ENCODE data around the gene PIK3R6. TPM values are rescaled to one million over a fixed set of nuclear protein-coding genes. Genes with fewer than 3 reads are reported as not detected.

The PIK3R6 gene
- total RNA-seq, 4 donors from 2014 or later: 0.88 to 14.9 (median 2.8) TPM

- no peaks in the 10 kb centered on the region for H3K9me3 ChIP-seq
- no peak overlapping the region for H3K4me3 ChIP-seq
- H3K27me3 ChIP-seq: peaks cover 0 to 5% of the 10 kb centered on the region in 2 donors
- no peaks in the 10 kb centered on the region for H3K4me1 ChIP-seq
- no peaks in the 10 kb centered on the region for H3K36me3 ChIP-seq
- no peak for DNase-seq
- no peak for TF ChIP-seq CTCF (IDR thresholded peaks at IDR 0.05)
- H3K27ac ChIP-seq: no peak overlapping the region
Observed at GRCh38 chr17:8875436-8875835, 8.0 kb upstream of the PIK3R6 start.

DNA sequence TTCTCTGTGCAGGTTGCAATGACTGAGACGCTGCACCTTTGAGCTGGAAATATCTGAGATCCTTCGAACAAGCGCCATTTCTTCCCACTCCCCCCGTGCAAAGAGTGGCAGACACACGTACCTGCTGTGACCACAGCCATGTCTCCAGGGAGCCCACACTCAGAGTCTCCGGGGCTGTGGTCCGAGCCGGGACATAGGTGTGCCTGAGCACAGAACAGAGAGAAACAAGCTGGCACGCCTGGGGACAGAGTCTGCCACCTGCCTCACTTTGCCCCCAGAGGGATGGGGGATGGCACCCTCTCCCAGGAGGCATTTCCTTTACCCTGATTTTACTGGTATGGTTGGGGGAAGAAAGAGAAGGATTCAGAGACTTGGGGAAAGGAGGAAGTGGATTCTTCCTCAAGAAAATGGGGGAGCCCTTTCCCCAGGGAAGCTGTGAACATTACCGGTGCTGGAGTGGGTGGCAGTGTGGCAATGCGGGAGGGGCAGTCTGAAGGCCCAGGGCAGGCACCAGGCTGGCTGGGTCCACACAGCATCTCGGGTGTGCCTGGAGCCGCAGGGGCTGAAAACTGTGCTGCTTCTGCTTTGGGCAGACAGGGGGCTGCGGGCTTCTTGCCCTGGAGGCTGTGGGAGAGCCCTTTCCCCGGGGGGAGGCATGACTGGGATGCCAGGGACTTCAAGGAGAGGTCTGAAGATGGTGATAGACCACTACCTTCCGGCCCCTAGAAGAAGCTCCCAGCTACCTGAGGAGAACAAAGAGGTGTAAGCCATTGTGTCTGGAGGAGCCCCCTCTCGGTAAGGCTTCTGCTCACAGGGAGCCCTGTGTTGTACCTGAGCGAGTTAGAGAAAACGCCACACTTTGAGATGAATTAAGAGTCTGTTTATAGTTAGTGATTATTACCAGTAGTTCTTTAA, 6.6 kb upstream of the PIK3R6 start:
- TF ChIP-seq POLR2A (IDR thresholded peaks at IDR 0.05): no peak
- TF ChIP-seq CTCF (IDR thresholded peaks at IDR 0.05): no peak
- no peak for DNase-seq
- H3K9me3 ChIP-seq: no peaks in the 10 kb centered on the region
- no peak overlapping the region for H3K27ac ChIP-seq
- no peak overlapping the region for H3K4me3 ChIP-seq
- H3K4me1 ChIP-seq: no peaks in the 10 kb centered on the region
- no peaks in the 10 kb centered on the region for H3K36me3 ChIP-seq
- peaks cover 0 to 5% of the 10 kb centered on the region in 2 donors for H3K27me3 ChIP-seq

GRCh38 chr17:8872705-8873435, 5.4 kb upstream of the PIK3R6 start:
- Histone ChIP-seq H3K4me3 (no peak overlapping the region), H3K4me1 (no peaks in the 10 kb centered on the region), H3K36me3 (no peaks in the 10 kb centered on the region), H3K27ac (no peak overlapping the region), H3K27me3 (peaks cover 0 to 5% of the 10 kb centered on the region in 2 donors), H3K9me3 (no peaks in the 10 kb centered on the region)
- DNase-seq: no peak
- no peak for TF ChIP-seq CTCF (IDR thresholded peaks at IDR 0.05)
- no peak for TF ChIP-seq POLR2A (IDR thresholded peaks at IDR 0.05)

GRCh38 chr17:8872036-8872704, 4.7 kb upstream of the PIK3R6 start:
- Histone ChIP-seq H3K27ac (no peak overlapping the region), H3K4me3 (no peak overlapping the region), H3K4me1 (no peaks in the 10 kb centered on the region), H3K36me3 (no peaks in the 10 kb centered on the region), H3K9me3 (no peaks in the 10 kb centered on the region), H3K27me3 (peaks cover 0 to 5% of the 10 kb centered on the region in 2 donors)
- no peak for DNase-seq
- TF ChIP-seq POLR2A (IDR thresholded peaks at IDR 0.05): no peak
- no peak for TF ChIP-seq CTCF (IDR thresholded peaks at IDR 0.05)

- TF ChIP-seq CTCF (IDR thresholded peaks at IDR 0.05) (no peak), POLR2A (IDR thresholded peaks at IDR 0.05) (no peak)
- Histone ChIP-seq H3K4me3 (no peak overlapping the region), H3K27ac (no peak overlapping the region), H3K9me3 (no peaks in the 10 kb centered on the region), H3K36me3 (no peaks in the 10 kb centered on the region), H3K4me1 (no peaks in the 10 kb centered on the region), H3K27me3 (peaks cover 0 to 5% of the 10 kb centered on the region in 2 donors)
- no peak for DNase-seq
Observed at GRCh38 chr17:8871081-8871581, 3.7 kb upstream of the PIK3R6 start.
